Breast epithelium (tissue), 3 donors: ENCODE results near the gene ADCY1.

Experiments
- CTCF ChIP-seq, 3 donors: fragments of 450-650 bp; IDR thresholded peaks; one replicate each; pipeline ENCODE4 v1.5.1; 2016 to 2017; ENCODE audit warnings: antibody characterized with exemption in 3 of 3, mild to moderate bottlenecking in 3 of 3, moderate library complexity in 3 of 3
- POLR2A ChIP-seq: fragments of 450-650 bp; IDR thresholded peaks from one replicate; pipeline ENCODE4 v1.6.1; 2016; ENCODE audit warnings: antibody characterized with exemption, mild to moderate bottlenecking, moderate library complexity
- POLR2AphosphoS5 ChIP-seq, 3 donors: sonication (generic); formaldehyde crosslinking; IDR thresholded peaks; one replicate each; pipeline ENCODE4 v1.6.1; 2017; ENCODE audit warnings: antibody characterized with exemption in 3 of 3

DNA sequence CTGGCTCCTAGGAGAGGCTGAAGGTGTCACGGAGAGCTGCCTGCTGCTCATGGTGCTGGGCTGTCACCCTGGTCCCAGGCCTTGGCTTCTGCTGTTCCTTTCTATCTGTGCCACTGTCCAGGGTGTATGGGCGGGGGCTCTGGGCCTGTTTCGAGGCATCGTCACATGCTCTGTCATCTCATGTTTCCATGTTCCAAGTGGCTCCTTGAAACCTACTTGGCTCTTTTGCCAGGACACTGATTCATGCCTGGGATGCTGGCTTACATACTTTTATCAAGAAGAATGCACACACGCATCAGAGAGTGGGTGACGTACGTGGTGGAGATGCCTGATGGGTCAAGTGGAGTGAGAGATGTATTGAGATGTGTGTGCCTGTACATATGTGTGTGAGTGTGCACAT, 50.9 kb downstream of the ADCY1 start:
- TF ChIP-seq CTCF (IDR thresholded peaks at IDR 0.05) (no peak), POLR2AphosphoS5 (IDR thresholded peaks at IDR 0.05) (no peak), POLR2A (no peak)
